Dedifferentiated amniotic fluid mesenchymal stem cell (primary cell): ENCODE measurements around the gene ANOS1.
"Not testable (repeated sequence)": the region's sequence is repeated elsewhere in the genome, so short reads cannot be mapped to it uniquely, and the experiment has no call there.

ENCODE experiments used
- DNase-seq: peaks from one replicate; pipeline ENCODE4 v3.0.0-alpha.2; 2016; ENCODE audit errors: extremely low spot score

Gene ANOS1, protein sequence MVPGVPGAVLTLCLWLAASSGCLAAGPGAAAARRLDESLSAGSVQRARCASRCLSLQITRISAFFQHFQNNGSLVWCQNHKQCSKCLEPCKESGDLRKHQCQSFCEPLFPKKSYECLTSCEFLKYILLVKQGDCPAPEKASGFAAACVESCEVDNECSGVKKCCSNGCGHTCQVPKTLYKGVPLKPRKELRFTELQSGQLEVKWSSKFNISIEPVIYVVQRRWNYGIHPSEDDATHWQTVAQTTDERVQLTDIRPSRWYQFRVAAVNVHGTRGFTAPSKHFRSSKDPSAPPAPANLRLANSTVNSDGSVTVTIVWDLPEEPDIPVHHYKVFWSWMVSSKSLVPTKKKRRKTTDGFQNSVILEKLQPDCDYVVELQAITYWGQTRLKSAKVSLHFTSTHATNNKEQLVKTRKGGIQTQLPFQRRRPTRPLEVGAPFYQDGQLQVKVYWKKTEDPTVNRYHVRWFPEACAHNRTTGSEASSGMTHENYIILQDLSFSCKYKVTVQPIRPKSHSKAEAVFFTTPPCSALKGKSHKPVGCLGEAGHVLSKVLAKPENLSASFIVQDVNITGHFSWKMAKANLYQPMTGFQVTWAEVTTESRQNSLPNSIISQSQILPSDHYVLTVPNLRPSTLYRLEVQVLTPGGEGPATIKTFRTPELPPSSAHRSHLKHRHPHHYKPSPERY

DNA sequence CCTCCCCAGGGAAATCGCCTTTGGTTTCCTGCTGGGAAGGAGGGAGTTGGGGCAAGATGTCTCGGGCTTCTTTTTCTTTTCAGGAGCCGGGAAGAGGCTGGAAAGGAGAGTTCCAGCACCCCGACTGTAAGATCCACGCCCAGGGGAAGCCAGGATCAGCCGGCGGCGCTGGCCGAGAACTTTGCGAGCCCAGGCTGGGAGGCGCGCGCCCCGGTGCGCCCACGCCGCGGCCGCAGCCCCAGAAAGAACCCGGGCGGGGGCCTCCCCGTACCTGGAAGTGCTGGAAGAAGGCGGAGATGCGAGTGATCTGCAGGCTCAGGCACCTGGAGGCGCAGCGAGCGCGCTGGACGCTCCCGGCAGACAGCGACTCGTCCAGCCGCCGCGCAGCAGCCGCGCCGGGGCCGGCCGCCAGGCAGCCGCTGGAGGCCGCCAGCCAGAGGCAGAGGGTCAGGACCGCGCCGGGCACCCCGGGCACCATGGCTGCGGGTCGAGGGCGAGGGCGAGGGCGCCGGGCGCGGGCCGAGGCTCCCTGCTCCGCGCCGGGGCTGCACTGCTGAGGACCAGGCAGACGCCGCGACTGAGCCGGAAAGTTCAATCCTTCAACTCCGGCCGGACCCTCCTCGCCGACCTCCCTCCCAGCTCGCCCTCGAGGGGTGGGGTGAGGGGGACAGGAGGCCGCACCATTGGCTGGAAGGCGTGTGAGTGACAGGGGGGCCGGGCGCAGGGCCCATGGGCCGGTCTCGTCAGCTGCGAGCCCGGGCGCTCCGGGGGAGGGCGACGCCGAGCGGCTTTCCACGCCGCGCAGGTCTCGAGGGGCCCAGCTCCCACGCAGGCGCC lies at the start of gene ANOS1:
ANOS1 (minus strand) TSS at position 579 of the 837 bp plus-strand sequence; CDS start at position 478, 101 bp downstream.
- DNase-seq = no peak

DNA sequence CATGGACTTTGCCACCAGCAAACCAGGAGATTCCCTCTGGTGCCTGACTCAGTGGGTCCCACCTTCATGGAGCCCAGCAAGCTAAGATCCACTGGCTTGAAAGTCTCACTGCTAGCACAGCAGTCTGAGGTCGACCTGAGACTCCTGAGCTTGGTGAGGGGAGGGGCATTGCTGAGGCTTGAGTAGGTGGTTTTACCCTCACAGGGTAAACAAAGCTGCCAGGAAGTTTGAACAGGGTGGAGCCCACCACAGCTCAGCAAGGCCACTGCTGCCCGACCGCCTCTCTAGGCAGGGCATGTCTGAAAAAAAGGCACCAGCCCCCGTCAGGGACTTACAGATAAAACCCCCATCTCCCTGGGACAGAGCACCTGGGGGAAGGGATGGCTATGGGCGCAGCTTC lies 41.2 kb upstream of the ANOS1 start:
- no peak for DNase-seq

DNA sequence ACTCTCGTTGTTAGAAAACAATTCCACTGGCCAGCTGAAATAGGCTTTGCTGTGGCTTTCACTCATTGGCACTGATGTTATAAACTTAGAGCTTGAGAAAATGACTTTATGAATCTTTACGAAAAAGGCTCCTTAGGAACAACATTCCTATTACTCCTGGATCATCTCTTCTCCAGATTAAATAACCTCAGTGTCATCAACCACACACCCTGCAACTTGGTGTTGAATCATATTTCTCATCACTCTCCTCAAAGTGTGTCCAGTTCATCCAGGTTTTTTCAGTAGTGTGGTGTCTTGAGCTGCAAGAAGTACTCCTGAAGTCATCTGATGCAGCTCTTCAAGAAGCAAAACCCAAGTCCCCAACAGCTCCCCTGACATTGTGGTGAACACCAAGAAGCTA lies 28.1 kb upstream of the ANOS1 start:
- DNase-seq = no peak

DNA sequence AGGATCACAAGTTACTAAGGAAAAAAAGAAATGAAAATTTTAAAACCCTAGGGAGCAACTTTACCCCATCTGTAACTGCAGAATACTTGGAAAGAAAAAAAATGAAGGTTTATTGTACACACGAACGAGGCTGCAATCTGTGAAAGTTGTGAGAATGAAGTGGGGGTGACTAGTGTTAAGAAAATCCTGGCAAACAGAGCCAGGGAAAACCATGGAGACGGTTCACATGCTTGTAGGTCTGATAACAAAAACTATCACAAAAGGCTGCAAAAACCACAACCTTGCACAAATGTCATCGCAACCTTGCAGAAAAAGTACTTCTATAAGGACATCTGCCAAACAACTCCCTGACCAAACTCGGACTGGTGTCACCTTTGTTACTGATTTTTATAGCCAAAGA lies 26.8 kb upstream of the ANOS1 start:
- not testable (repeated sequence) for DNase-seq

DNA sequence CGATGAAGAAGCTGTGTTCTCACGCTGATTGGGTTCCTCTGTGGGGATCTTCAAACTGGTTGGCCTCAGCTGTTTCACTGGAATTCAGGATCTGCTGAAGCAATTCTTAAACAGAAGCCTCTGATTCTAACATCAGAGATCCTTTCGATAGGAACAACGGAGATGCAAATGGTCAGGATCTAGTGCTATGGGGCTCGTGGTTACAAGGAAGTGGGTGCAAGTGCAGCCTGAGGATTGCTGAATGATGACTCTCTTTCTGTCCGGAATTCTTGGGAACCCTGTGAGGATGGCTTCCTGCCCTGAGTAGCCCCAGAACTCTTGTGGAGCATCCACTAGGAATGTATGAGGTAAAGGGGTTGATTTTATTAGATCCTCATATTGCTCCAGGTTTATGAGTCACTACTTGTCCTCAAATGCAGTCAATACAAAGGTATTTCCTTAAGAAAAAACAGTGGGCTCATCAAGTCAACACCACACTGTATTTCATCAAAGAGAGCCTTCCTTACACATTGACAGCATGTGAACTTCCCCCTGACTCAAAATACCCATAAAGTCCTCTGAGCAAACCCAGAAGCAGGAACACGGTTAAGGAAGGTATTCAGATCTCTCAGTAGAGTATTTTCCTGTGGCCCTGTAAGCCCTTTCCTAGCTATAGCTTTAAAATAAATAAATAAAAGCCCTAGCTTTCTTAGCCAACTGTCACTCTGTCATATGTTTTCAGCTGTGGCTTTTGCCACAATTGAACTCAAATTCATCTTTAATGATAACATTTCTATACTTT lies 25.9 kb upstream of the ANOS1 start:
- not testable (repeated sequence) for DNase-seq

DNA sequence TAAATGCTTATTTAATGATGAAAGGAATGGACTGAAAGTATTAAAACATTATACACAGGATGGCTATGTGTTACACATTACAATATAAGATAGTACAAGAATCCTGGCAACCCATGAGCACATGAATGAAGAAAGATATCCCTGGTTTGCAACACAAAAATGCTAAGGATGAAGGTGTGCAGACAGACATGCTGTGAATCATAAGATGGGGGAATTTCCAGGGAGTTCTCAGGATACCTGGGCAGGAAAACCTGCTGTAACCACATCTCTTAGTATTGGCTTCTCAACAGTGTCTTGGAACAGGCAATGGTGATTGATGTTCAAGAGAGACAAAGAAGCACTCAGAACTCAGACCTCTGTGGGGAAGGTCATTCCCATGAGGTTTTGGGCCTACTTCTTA lies 23.9 kb upstream of the ANOS1 start:
- DNase-seq = no peak

DNA sequence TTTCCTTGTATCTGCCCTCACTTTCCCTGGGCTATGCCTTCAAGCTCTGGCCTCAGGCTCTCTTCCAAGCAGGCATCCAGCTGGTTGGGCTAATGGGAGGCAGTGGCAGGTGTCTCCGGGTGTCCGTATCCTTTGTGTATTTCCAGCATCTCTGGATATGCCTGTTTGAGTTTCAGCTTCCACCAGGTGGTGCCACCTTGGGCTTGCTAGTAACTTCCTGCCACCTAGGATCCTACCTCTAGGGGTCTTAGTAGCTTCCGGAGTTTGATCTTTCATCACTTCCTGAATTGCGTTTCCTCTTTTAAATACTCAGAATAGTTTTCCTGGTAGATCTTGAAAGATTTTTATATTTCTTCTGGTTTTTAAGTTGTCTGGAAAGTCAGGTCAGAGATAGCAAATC lies 23.2 kb upstream of the ANOS1 start:
- no peak for DNase-seq

DNA sequence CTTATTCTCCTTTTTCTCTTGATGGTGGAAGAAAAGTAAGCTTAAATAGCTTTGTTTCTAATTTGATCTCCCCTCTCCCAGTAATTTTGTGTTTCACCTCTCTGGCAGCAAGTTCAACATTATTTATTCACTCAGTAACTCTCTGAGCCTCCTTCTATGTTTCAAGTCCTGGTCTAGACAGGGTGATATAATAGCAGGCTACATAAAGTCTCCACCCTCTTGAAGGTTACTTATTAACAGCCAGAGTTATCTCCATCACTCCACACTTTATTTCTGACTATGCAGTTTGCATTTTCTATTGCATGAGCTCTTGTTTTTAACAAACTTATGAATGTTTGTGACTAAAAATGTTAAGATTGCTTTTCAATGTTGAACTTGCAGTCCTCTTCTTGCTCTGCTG lies 17.8 kb upstream of the ANOS1 start:
- DNase-seq = no peak

DNA sequence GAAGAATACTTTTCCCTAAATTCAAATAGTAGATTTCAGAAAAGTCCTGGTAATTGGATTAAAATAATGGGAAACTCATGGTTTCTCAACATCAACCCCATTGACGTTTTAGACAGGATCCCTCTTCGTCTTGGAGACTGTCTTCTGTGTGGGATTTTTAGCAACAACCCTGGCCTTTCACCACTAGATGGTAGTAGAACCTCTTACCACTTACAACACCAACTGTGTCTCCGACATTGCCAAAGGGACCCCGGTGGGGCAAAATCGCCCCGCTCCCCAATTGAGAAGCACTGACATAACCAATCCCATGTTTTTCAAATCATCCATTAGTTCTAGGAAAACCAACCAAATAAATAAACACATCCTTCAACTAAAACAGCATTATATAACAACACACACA lies 16.9 kb upstream of the ANOS1 start:
- no peak for DNase-seq

DNA sequence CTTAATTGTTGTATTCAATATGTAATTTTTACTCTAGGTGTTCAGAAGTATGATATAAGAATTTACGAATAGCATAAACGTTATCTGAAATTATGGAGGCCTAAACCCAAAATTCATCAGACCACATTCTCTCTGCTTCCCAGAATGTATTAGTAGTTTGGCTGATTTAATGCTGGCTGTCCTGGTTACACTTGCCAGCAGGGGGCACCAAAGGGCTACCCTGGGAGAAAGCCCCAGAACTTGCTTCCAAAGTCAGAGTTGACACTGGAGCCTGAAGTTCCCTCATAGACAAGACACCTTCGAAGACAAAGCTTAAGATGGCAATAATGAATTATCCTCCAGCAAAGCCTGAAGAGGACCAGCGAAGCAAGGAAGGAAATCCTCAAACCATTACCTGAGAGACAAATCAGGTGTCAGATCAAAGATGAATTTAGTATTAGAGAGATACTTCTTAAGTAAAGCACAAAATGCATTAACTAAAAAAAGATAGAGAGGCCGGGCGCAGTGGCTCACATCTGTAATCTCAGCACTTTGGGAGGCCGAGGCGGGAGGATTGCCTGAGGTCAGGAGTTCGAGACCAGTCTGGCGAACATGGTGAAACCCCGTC lies 11.3 kb upstream of the ANOS1 start:
- DNase-seq = no peak

DNA sequence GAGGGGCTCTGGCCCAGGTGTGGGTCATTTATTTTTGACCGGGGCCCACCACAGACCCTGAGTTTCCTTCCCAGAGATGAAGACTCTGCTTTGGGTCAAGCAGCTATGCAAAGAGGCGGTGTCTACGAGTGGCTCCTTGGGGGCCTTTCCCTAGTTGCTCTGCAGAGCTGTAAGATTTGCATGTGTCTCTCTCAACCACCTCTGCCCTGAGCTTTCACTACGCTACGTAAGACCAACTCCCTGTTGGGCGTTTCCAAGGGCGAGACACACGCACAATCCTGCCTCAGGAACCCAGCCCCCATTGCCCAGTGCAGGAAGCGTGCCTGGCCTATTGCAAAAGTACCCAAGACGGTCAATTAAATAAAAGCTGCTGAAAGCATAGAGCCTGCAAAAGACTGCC lies 10.0 kb upstream of the ANOS1 start:
- DNase-seq = no peak

DNA sequence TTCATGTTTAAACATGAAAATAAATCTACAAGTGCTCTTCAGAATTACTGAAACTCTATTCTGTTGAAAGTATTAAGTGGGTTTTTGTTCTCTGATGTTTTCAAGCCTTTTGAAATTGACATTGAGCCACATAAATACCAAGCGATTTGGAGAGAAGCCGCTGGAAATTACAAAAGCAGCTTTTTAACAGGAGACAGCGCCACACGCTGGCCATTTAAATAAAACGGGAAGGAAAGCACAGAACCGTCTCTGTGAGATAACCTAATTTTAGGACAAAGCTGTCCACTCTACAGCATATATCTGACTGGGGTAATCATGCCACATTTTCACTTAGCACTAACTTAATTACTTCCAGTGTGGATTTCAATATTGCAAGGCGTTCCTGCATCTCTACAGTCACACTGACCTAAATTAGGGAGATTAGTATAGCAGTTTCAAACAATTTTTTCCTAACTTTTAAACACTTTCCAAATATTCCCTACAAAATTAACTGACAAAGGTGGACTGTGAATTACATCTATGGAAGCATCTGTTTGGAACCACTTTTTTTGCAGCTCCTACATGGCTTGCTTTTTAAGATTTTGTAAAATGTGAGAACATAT lies 6.8 kb upstream of the ANOS1 start:
- peak; percentile 40 for DNase-seq

DNA sequence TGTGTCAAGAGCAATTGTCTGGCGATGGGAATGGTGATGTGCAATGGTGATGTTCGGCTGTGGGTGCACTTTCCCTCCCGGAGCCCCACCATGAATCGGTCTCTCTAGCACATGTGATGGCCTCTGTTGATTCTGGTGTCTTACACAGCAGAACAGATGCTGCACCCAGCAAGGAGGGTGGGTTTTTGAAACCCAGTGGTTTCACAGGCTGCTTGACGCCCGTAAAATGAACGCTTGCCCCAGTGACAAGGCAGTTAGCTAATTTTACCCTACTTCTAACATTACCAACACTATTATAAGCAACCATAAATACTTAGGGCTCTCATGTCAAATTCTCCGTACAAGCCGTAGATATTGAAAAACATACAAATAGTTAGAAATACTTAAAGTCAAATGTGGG lies 5.9 kb upstream of the ANOS1 start:
- no peak for DNase-seq

DNA sequence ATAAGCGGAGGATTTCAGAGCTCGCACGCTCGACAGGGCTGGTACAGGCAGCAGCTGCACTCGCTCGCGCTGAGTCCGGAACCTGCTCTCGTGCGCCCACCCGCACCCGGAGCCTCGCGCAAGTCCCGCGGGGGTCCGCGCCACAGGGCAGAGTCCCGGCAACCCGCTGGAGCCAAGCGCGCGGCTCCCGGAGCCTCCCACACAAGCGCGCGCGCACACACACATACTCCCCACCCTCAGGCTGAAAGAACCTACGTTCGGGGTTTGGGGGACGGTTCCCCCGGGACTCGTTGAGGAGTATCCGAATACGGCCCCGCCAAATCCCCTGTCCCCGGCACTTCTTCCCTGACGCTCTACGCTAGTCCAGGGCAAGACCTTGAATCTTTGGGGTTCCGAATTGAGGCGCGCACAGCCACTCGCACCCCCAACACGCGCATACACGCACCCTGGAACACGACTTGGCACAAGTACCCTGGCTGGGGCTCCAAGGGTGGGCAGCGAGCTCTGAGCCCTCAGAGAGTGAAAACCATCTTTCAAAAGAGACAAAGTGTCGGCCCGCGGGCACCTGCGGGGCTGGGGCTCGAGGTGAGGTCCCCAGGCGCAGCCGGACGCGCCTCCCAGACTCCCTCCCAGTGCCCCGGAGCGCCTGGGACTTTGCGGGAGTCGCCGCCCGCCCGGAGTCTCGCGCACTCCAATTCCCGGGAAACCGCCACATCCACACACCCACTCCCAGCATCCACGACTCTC lies 952 bp downstream of the ANOS1 start:
- DNase-seq = no peak

DNA sequence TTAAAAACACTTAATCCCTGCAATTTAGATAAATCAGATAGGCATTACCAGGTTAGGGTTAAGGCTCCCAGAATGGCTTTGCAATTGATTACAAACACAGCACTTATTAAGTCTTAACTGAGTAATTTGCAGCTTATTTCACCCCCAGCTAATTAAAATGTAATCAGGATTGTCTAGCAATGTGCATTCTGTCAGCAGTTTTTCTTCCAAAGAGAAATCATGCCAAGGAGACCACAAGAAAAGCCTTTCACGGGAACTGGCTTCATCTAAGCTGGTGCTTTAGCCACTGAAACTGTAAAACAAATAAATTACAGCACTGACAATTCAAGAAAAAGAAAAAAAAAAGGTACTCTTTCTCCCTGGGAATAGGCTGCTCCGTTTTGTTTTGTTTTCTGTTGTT lies 2.1 kb downstream of the ANOS1 start:
- DNase-seq = no peak

DNA sequence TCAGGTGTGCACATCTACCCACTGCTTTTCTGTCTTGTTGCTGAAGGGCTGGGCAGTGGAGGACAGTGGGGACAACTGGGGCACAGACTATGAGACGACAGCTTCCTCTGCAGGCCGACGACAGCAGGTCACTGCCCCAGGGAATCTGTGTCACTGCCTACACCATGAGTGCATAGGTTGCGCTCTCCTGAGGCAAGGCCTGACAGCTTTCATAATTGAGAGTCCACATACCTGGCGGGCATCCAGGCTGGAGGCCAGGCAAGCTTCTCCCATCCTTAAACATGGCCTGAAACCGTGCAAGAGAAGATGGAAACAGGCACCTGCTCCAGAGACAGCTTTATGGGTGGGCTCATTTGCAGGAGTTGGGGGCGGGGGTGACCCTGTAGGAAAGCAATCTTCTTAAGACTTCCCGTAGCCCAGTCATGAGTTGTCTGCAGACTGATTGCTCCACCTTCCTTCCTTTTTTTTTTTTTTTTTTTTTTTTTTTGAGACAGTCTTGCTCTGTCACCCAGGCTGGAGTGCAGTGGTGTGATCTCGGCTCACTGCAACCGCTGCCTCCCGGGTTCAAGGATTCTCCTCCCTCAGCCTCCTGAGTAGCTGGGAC lies 2.9 kb downstream of the ANOS1 start:
- DNase-seq = no peak

DNA sequence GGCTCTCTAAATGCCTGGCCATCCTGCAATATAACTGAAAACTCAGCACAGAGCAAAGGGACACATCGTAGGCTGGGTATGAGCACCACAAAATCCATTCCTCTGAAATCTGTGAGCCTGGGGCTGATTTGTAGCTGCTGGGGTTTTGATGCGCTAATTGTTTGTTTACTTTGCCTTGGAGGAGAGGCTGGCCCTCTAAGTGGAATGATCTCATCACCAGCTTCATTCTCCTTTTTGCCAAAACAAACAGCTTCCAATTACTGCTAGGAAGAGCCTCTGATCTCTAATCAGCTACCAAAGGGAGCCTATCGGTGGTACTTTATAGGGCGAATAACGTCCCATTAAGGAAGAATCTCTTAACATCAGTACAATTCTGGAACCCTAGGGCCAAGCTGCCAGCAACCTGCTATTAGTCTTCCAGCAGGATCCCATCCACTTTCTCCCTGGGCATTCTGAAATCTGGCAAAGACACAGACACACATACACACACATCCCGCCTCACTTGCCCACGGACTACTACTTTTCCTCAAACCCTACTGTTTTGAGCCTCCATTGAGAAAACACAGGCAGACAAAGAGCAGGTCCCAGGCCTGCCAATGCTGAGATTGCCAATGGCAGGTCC lies 5.8 kb downstream of the ANOS1 start:
- peak; percentile 23 for DNase-seq

DNA sequence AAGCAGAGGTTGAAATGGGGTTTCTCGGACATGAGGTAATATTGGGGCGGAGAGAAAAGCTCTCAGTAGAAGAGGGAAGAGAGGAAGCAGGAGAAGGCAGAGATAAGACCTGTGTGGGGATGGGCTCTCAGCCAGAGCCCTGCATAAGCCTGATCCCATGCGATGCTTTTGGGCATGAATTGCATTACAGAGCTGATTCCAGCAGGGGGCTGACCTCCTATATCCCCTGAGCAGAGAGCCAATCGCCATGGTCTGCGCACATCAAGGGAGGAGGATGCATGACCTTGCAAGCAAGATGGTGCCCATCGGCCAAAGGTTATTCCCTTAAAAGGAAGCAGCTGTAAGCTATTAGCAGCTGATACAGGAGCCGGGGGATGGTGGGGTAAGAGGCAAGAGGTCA lies 7.6 kb downstream of the ANOS1 start:
- DNase-seq = no peak

DNA sequence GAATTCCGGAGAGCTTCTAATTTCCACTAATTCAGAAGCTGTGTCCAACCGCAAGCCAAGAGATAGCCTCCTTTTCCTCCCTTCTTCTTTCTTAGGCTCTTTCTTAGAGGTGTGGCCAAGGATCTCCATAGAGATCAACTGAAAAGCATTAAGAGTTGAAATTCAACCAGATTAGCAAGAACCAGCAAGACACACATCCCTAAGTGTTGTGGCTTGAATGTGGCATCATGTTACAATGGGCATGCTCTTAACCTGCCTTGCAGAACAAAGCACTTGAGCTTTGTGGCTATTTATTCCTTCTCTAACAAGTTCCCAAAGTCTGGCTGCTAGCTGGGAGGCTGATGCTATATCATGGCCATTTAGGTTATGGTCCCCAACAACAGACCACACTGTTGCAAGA lies 10.4 kb downstream of the ANOS1 start:
- DNase-seq = no peak
